ENCODE results near the gene ACTR2. TPM values are rescaled to one million over a fixed set of nuclear protein-coding genes. Genes with fewer than 3 reads are reported as not detected.
A peak's percentile ranks its signal among the peaks of the same experiment; 100 is the strongest.

Gene ACTR2
- total RNA-seq, 1 donor from 2014 or later, result 493 TPM

GRCh38 chr2:65298089-65298488 lies 70.5 kb downstream of the ACTR2 start:
- H3K9ac ChIP-seq (ENCODE audit: low read length), result no peak overlapping the region
- H4K20me1 ChIP-seq (ENCODE audit: insufficient read depth, low read length), result peaks cover 9% of the 10 kb centered on the region
- no peak overlapping the region for H2AFZ ChIP-seq (ENCODE audit: low read depth, low read length)
- FAIRE-seq (no peak), DNase-seq (ENCODE audit: low read depth) (no peak)
- no peaks in the 10 kb centered on the region for H3K9me3 ChIP-seq (ENCODE audit: insufficient read depth, low read depth, low read length)
- no peak overlapping the region for H3K27ac ChIP-seq (ENCODE audit: low read depth, low read length)
- no peaks in the 10 kb centered on the region for H3K27me3 Mint-ChIP-seq (ENCODE audit: low read depth, unreplicated experiment)
- H3K4me3 ChIP-seq (ENCODE audit: insufficient read depth, low read depth, low read length), result no peak overlapping the region
- no peaks in the 10 kb centered on the region for H3K9me3 Mint-ChIP-seq (ENCODE audit: unreplicated experiment)
- no peak overlapping the region for H3K4me2 ChIP-seq (ENCODE audit: low read length)
- peaks cover 51% of the 10 kb centered on the region for H3K4me1 Mint-ChIP-seq (ENCODE audit: low read depth, unreplicated experiment)
- no peak overlapping the region for H3K27ac Mint-ChIP-seq (ENCODE audit: unreplicated experiment)
- peaks cover under 1% of the 10 kb centered on the region for H3K27me3 ChIP-seq (ENCODE audit: insufficient read depth, low read length)
- peaks cover 33% of the 10 kb centered on the region for H3K4me1 ChIP-seq (ENCODE audit: insufficient read depth, low read length)
- no peak for TF ChIP-seq EZH2 (IDR thresholded peaks at IDR 0.05; ENCODE audit: insufficient read depth, low read length)
- TF ChIP-seq, protein P1, sequence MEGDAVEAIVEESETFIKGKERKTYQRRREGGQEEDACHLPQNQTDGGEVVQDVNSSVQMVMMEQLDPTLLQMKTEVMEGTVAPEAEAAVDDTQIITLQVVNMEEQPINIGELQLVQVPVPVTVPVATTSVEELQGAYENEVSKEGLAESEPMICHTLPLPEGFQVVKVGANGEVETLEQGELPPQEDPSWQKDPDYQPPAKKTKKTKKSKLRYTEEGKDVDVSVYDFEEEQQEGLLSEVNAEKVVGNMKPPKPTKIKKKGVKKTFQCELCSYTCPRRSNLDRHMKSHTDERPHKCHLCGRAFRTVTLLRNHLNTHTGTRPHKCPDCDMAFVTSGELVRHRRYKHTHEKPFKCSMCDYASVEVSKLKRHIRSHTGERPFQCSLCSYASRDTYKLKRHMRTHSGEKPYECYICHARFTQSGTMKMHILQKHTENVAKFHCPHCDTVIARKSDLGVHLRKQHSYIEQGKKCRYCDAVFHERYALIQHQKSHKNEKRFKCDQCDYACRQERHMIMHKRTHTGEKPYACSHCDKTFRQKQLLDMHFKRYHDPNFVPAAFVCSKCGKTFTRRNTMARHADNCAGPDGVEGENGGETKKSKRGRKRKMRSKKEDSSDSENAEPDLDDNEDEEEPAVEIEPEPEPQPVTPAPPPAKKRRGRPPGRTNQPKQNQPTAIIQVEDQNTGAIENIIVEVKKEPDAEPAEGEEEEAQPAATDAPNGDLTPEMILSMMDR (IDR thresholded peaks at IDR 0.05; ENCODE audit: insufficient read depth, low read depth, low read length), result no peak
- H3K36me3 Mint-ChIP-seq (ENCODE audit: low read depth, unreplicated experiment), result peaks cover 2% of the 10 kb centered on the region
- H3K4me3 Mint-ChIP-seq (ENCODE audit: unreplicated experiment), result no peak overlapping the region
- H3K79me2 ChIP-seq (ENCODE audit: insufficient read depth, low read length), result no peaks in the 10 kb centered on the region
- H3K36me3 ChIP-seq (ENCODE audit: insufficient read depth, low read length), result no peaks in the 10 kb centered on the region

DNA sequence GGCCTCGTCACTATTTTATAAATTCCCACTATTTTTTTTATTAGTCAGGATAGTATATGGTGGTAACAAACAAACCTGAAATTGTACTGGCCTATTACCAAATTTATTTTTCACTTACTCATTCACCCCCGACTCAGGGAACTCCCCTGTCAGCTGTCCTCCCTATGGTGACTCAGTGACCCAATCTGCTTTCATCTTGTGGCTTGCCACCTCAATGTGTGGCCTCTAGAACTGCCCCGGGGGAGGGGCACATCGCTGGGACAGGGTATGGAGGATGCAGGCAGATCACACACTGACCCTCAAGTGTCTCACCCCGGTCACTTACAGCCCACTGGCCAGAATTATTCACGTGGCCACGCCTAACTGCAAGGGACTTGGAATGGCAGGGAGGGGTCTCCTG lies 71.6 kb downstream of the ACTR2 start:
- H3K4me3 Mint-ChIP-seq (ENCODE audit: unreplicated experiment), result no peak overlapping the region
- H3K27ac ChIP-seq (ENCODE audit: low read depth, low read length), result peak overlapping the region; percentile 74
- H3K27me3 ChIP-seq (ENCODE audit: insufficient read depth, low read length), result no peaks in the 10 kb centered on the region
- H2AFZ ChIP-seq (ENCODE audit: low read depth, low read length), result no peak overlapping the region
- peaks cover 51% of the 10 kb centered on the region for H3K4me1 Mint-ChIP-seq (ENCODE audit: low read depth, unreplicated experiment)
- no peaks in the 10 kb centered on the region for H3K36me3 ChIP-seq (ENCODE audit: insufficient read depth, low read length)
- FAIRE-seq, result no peak
- H3K9ac ChIP-seq (ENCODE audit: low read length), result peak overlapping the region; percentile 64
- H3K9me3 ChIP-seq (ENCODE audit: insufficient read depth, low read depth, low read length), result no peaks in the 10 kb centered on the region
- H3K4me2 ChIP-seq (ENCODE audit: low read length), result peak overlapping the region; percentile 82
- TF ChIP-seq, protein P1 (IDR thresholded peaks at IDR 0.05; ENCODE audit: insufficient read depth, low read depth, low read length), result no peak
- TF ChIP-seq EZH2 (IDR thresholded peaks at IDR 0.05; ENCODE audit: insufficient read depth, low read length), result no peak
- peaks cover 33% of the 10 kb centered on the region for H3K4me1 ChIP-seq (ENCODE audit: insufficient read depth, low read length)
- H3K27ac Mint-ChIP-seq (ENCODE audit: unreplicated experiment), result peak overlapping the region; percentile 91
- H3K4me3 ChIP-seq (ENCODE audit: insufficient read depth, low read depth, low read length), result no peak overlapping the region
- H3K27me3 Mint-ChIP-seq (ENCODE audit: low read depth, unreplicated experiment), result no peaks in the 10 kb centered on the region
- peaks cover 9% of the 10 kb centered on the region for H4K20me1 ChIP-seq (ENCODE audit: insufficient read depth, low read length)
- H3K79me2 ChIP-seq (ENCODE audit: insufficient read depth, low read length), result no peaks in the 10 kb centered on the region
- DNase-seq (ENCODE audit: low read depth), result peak; percentile 55
- H3K36me3 Mint-ChIP-seq (ENCODE audit: low read depth, unreplicated experiment), result peaks cover 3% of the 10 kb centered on the region
- H3K9me3 Mint-ChIP-seq (ENCODE audit: unreplicated experiment), result no peaks in the 10 kb centered on the region

GRCh38 chr2:65300134-65300760 lies 72.6 kb downstream of the ACTR2 start:
- Histone ChIP-seq H3K4me3 (ENCODE audit: insufficient read depth, low read depth, low read length) (peak overlapping the region; percentile 1), H3K4me2 (ENCODE audit: low read length) (peak overlapping the region; percentile 82), H3K79me2 (ENCODE audit: insufficient read depth, low read length) (no peaks in the 10 kb centered on the region), H3K4me1 (ENCODE audit: insufficient read depth, low read length) (peaks cover 33% of the 10 kb centered on the region), H4K20me1 (ENCODE audit: insufficient read depth, low read length) (peaks cover 9% of the 10 kb centered on the region), H3K27me3 (ENCODE audit: insufficient read depth, low read length) (no peaks in the 10 kb centered on the region), H3K27ac (ENCODE audit: low read depth, low read length) (peak overlapping the region; percentile 74), H3K9me3 (ENCODE audit: insufficient read depth, low read depth, low read length) (no peaks in the 10 kb centered on the region), H2AFZ (ENCODE audit: low read depth, low read length) (no peak overlapping the region), H3K36me3 (ENCODE audit: insufficient read depth, low read length) (no peaks in the 10 kb centered on the region), H3K9ac (ENCODE audit: low read length) (peak overlapping the region; percentile 64)
- Mint-ChIP-seq H3K4me1 (ENCODE audit: low read depth, unreplicated experiment) (peaks cover 47% of the 10 kb centered on the region), H3K4me3 (ENCODE audit: unreplicated experiment) (peak overlapping the region; percentile 27), H3K27me3 (ENCODE audit: low read depth, unreplicated experiment) (no peaks in the 10 kb centered on the region), H3K9me3 (ENCODE audit: unreplicated experiment) (no peaks in the 10 kb centered on the region), H3K27ac (ENCODE audit: unreplicated experiment) (peak overlapping the region; percentile 91), H3K36me3 (ENCODE audit: low read depth, unreplicated experiment) (peaks cover 3% of the 10 kb centered on the region)
- TF ChIP-seq, protein P1 (IDR thresholded peaks at IDR 0.05; ENCODE audit: insufficient read depth, low read depth, low read length), result no peak
- no peak for TF ChIP-seq EZH2 (IDR thresholded peaks at IDR 0.05; ENCODE audit: insufficient read depth, low read length)
- DNase-seq (ENCODE audit: low read depth) (peak; percentile 77), FAIRE-seq (no peak)
